Endothelial cell of umbilical vein (primary cell): ENCODE data around the gene LGALS12.

Experiments
- CTCF ChIP-seq, 2 donors: IDR thresholded peaks; 1 replicate in 1 of 2; 2 replicates in 1 of 2; pipeline ENCODE4 v1.5.1; 2011; ENCODE audit warnings: low read length in 2 of 2, mild to moderate bottlenecking in 2 of 2, moderate library complexity in 2 of 2, control low read depth in 1 of 2, inconsistent platforms in 1 of 2, low read depth in 1 of 2; ENCODE audit not compliant: insufficient read depth in 1 of 2; ENCODE audit errors: extremely low read depth in 1 of 2
- EZH2 ChIP-seq: IDR thresholded peaks from 2 replicates; pipeline ENCODE4 v1.6.1; 2012; ENCODE audit warnings: borderline replicate concordance, low read depth, mild to moderate bottlenecking, moderate library complexity, low read length, inconsistent platforms; ENCODE audit not compliant: severe bottlenecking
- MAX ChIP-seq: IDR thresholded peaks from 2 replicates; pipeline ENCODE4 v1.6.1; 2011; ENCODE audit not compliant: insufficient read depth, insufficient read length
- MYC ChIP-seq: IDR thresholded peaks from one replicate; pipeline ENCODE4 v1.6.1; 2011; ENCODE audit warnings: mild to moderate bottlenecking, low read depth, low read length
- POLR2AphosphoS5 ChIP-seq: IDR thresholded peaks from 2 replicates; pipeline ENCODE4 v1.6.1; 2012; ENCODE audit warnings: low read depth, mild to moderate bottlenecking, control low read depth, low read length, moderate library complexity; ENCODE audit not compliant: insufficient read depth

- TF ChIP-seq POLR2AphosphoS5: no peak
- no peak for TF ChIP-seq EZH2
- TF ChIP-seq CTCF (IDR thresholded peaks at IDR 0.05; ENCODE audit: extremely low read depth in 1 of 2, insufficient read depth in 1 of 2, low read depth in 1 of 2, low read length in 2 of 2): no peak
- no peak for TF ChIP-seq MAX
- TF ChIP-seq MYC: no peak
These were observed 10.2 kb downstream of the LGALS12 start for GRCh38 chr11:63516109-63516508.
